ENCODE results near the gene UCKL1. TPM values are rescaled to one million over a fixed set of nuclear protein-coding genes. Genes with fewer than 3 reads are reported as not detected.
"Not testable (repeated sequence)": the region's sequence is repeated elsewhere in the genome, so short reads cannot be mapped to it uniquely, and the experiment has no call there.

UCKL1 gene
- total RNA-seq, 1 donor from 2014 or later: 25.1 TPM

DNA sequence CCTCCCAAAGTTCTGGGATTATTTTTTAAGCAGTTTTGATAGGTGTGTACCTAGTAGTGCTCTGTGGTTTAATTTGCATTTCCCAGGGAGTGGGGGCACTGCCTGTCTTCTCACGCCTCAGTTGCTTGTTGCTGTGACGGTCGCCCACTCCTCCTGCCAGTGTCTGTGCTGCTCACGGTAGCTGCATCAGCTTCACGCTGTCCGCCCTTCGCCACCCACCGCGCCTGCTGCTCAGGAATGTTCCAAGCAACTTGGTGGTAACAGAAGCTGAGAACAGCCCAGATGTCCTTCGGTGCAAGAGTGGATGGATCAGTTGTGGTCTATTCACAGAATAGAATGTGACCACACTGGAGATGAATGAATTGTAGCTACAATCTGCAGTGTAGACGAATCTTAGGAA lies 38.4 kb downstream of the UCKL1 start:
- ATAC-seq: peak; percentile 10

DNA sequence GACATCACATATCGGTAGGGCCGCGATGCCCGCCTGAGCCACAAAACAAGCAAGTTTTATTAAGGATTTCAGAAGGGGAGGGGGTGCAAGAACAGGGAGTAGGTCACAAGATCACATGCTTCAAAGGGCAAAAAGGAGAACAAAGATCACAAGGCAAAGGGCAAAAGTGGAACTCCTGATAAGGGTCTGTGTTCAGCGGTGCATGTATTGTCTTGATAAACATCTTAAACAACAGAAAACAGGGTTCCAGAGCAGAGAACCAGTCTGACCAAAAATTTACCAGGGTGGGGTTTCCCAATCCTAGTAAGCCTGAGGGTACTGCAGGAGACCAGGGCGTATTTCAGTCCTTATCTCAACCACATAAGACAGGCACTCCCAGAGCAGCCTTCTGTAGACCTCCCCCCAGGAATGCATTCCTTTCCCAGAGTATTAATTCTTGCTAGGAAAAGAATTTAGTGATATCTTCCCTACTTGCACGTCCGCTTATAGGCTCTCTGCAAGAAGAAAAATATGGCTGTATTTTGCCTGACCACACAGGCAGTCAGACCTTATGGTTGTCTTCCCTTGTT lies 39.8 kb downstream of the UCKL1 start:
- ATAC-seq: not testable (repeated sequence)

DNA sequence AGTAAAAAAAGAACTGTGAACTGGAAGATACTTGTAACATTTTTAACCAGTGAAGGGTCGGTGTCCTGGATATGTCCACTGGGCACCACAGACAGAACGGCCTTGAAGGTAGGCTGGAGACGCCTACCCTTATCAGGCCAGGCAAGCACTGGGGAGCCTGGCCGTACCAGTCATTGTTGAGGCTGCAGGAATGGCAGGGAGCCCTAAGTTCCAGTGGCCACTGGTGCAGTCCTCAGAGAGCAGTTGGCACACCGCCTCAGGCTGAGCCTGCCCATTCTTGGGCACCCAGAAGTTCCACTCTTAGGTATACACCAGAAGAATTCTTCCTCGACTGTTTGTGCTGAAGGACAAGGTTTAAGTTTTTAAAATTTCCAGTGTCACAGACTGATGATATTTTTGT lies 40.7 kb downstream of the UCKL1 start:
- ATAC-seq: no peak

DNA sequence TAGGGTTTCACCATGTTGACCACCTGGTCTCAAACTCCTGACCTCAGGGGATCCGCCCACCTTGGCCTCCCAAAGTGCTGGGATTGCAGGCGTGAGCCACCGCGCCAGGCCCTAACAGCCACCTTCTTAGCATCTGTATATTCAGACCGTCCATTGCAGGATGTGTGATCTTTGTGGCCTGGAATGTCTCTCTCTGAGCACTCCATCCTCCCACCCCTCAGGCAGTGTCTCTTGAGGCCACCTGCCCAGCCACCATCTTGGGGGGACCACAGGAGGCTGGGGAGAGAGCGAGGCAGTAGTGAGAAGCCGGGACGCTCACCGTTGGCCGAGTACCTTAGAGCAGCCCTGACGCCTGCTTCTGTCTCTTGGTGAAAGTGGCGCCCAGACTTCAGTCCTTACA lies 42.4 kb downstream of the UCKL1 start:
- ATAC-seq: no peak

DNA sequence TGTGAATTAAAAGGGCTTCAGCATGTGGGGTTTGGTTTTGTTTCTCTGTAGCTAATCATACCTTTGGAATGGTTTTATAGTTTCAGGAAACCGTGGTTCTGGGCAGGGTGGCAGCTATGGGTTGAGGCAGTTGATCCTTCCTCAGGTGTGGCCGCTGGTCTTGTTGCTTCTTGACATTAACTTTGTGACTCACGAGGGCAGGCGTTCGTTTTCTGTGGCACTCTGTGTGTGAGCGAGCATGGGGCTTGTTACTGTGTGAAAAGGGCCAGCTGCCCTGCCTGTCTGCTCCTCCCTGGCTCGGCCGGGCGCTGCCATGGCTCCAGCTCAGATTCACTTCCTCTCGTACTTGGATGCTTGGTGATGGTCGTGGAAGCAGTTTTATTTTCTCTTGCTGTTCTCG lies 45.0 kb downstream of the UCKL1 start:
- peak; percentile 93 for ATAC-seq

DNA sequence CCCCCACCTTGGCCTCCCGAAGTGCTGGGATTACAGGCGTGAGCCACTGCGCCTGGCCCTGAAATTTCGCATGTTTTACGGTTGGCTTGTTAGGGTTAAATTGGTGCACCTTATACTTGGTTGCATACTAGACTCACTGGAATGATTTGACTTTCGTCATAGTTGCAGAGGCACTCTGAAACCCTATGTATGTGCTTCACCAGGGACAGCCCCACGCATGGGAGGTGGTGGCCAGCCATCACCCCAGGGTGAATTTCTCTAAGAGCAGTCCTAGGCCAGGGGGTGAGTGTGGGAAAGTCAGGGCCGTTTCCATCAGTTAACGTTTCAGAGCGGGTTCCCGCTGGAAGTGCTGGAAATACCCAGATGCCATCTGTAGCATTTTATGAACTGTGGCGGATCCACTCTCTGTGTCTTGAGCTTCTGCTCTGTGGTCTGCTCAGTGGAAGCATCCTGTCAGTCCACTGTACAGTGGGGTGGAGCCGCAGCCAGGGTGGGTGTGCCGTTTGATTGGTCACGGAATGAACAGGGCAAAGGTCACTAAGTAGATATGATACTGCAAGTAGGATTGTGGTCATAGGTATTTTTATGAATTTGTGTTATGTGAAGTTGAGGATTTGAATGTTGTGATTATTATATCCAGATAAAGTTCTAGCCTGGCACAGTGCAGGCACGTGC lies 48.1 kb downstream of the UCKL1 start:
- no peak for ATAC-seq

DNA sequence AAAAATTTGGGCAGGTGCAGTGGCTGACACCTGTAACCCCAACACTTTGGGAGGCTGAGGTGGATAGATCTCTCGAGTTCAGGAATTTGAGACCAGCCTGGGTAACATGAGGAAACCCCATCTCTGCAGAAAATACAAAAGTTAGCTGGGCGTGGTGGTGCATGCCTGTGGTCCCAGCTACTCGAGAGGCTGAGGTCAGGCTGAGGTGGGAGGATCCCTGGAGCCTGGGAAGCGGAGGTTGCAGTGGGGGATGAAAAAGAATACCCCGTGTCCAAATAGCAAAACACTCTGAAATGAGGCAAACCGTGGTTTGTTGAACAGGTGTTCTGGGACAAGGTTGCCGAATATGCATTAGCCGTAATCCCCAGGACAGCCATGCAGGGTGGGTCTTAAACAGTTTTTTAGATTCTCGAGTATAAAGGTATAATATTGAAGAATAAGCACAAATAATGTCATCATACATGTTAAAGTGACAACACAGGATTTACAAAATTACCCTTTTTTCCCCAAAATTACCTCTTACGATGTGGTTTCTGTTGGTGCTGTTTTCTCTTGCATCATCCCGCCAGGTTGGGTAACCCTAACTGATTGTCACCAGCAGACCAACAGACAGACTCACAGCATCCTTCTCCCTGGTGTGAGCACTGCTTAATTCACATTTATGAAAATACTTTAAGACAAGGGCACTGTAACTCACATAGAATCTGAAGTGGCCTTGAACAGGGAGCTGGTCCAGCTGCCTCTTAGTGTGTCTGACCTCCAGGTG lies 52.2 kb downstream of the UCKL1 start:
- no peak for ATAC-seq

DNA sequence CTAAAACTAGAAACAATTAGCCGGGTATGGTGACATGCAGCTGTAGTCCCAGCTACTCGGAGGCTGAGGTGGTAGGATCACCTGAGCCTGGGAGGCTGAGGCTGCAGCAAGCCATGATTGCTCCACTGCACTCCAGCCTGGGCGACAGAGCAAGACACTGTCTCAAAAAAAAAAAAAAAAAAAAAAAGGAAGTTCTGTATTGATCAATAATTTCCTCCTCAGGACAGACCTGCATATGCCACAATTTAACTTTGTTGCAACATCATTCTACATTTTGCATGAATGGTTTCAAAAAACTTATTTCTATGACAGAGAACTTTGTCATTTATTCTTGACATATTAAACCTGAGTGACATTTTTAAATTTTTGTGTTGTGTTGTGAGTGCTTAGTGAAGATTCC lies 55.8 kb downstream of the UCKL1 start:
- ATAC-seq: no peak

DNA sequence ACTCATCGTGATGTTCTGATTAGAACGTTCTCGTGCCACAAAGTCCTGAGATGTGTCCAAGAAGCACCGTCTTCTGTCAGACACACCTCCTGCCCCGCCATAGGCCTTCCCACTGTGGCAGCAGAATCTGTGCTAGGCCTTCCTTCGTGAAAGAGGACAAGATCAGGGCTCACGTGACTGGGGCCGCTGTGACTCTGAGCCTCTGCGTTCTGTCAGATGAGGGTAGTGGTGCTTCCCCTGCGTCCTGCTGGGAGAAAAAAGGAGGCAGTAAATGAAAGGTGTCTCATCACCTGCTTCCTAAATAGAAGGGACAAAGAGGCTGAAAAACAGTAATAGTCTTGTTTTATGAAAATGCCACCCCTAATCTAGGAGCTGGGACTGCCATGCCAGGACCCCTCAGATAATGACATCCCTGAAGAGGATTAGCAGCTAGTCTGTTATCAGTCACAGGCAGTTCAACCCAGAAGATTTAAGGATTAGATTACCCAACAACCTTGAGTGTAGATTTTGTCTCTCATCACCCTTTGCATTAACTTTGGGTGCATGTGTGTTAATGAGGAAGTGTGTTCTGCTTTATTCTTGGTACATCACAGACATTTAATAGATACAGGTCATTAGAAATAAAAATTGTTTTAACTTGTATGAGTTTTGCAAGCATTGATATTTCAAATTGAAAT lies 57.2 kb downstream of the UCKL1 start:
- no peak for ATAC-seq

DNA sequence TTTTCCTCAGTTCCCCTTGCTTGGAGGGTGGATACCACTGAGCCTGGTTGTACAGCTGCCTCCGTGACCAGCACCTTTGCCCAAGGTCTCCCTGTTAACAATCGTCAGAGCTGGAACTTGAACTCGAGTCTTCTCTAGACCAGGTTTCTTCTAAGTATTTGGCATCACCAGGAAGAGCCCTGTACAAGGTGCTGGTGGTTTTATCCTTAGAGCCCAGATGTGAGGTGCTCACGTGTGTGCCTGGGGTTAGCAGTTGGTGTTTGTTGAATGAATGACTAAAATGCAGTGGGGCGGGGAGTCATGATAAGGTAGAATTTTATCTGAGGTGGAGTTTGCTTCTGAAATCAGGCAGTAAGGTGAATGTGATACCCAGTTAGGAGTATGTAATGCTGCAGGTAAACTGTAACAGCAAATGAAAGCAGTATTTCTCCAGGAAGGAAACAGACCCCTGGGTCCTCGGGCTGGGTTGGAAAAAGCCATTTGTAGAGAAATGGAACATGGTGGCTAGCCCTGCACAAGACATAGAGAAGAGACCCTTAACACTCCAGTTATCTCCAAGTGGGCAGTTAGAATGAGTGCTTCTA lies 58.1 kb downstream of the UCKL1 start:
- ATAC-seq: no peak

DNA sequence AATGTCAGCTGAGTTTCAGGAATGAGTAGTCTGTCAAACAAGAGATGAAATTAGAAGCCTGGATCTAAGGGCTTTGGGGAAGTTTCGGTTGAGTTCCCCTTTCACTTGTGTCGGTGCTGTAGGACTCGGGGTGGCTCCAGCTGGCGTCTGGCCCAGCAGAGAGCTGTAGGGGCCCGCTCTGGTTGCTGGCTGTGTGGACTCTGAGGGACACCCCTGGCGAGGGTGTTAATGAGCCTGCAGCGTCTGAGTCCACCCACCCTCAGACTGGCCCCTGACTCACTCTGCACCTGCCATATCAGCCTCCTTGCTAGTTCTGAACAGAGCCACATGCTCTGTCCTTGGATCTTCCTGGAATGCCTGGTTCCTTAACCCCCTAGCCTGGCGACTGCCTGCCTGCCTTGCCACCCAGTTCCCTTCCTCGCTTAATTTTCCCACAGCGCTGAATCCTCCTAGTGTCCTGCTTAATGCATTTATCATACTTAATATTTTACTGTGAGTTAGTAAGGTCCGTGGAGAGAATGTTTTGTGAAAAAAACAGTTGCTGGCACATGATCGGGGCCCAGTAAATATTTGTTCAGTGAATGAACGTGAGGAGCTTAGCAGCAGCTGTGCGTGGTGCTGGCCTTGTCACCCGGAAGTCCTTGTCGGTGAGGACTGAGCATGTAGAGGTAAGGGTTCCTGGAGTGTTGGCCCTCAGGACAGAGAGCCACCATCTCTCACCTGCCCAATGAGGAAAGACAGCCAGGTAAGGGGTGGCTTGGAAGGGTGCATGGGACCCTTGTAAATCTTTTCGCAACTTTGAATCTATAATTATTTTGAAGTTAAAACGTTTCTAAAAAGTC lies 59.7 kb downstream of the UCKL1 start:
- ATAC-seq: peak; percentile 43

DNA sequence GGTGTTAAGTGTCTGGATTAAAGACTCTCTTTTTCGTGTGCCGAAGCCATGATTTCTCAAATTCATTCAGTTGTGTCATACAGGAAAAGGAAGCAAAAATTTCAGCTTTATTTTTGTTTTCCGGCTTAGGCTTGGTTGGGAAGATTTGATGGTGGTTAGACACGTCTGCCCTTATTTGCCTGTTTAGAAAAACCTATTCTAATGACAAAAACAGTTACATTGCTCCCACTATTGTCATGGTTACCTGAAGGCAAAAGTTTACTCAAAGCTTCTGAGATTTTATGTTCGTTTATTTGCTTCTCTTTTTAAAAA lies 60.3 kb downstream of the UCKL1 start:
- peak; percentile 36 for ATAC-seq

DNA sequence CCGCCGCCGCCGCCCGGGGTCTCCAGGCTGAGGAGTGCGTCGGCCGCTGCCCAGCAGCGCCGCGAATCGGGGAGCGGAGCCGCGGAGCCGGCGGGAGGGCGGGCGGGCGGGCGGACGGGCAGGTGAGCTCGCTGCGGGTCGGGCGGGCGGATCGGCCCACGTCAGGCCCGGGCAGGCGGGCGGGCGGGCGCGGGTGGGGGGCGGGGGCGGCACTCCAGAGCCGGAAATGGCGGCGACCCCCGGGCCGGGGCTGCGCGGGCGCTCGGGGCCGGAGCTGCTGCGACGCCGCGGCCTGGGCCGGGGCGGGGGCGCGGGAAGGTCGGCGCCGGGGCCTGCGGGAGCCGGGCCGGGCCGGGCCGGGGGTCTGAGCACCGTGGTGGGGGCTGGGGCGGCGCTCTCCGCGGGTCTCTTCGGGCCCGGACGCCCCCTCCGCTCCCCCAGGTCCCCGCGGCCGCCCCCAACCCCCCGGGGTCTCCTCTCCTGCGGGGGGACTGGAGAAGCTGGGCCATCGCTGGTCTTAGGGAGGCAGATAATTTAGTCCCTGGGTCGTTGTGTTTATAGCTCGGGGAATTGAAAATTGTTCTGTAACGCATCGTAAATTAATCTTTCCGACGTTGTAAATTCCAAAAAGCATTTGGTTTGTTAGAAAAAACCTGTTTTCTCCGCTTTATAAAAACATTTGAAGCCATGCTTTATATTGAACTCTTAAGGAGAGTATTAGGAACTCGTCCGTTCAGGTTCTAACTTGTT lies 60.8 kb downstream of the UCKL1 start:
- peak; percentile 1 for ATAC-seq

DNA sequence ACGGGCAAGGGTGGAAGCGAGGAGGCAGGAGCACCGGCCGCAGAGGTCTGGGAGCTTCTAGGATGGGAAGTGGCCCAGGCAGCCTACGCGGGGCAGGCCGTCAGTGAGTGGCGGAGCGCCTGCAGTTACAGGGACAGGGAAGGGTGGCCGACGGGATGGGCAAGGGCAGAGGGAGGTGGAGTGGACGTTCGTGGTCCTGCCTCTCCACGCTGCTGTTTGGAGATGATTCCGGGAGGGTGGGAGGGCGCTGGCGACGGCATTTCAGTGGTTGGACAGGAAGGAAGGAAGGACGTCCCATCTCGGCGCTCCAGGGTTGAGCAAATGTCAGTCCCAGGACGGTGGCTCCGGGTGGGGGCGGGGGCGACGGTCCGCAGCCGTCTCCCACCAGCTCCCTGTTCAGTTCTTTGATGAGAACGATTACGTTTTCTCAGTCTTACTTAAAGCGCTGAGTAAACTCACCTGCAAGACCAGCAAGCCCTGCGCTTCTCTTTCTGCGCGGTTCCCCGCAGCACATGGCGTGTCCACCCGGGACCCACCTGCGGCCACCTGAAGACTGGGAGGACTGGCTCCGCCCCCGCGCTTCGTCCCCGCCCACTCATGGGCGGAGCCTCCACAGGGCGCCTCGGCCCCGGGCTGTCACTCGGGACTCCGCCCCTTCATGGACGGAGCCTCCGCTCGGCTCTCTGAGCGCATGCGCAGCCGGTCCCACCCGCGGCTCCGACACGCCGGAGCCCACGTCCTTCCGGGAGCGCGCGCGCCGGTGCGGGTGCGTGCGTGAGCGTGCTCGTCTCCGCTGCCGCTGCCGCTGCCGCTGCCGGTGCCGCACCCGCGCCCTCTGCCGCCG lies 61.6 kb downstream of the UCKL1 start, which contains the start of gene DNAJC5:
Gene DNAJC5 (plus strand): TSS at position 769 of the 844 bp plus-strand sequence. CDS start 33,220 bp downstream, outside the sequence.
- ATAC-seq: peak; percentile 90

DNA sequence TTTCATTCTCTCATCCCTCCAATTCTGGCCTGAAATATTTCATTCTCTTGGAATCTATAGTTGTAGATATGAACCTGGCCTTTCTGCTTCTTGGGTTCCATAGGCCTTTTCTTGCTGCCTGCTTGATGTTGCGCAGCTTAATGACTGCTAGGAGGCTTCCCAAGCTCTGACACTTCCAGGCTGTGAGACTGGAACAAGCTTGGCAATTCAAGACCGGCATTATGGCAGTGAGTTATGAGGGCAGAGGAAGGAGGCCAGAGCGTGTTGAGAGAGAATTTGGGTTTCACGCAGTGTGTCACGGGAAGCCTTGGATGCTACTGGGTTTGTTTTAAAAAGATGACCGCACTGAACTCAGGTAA lies 62.2 kb downstream of the UCKL1 start:
- ATAC-seq: no peak

DNA sequence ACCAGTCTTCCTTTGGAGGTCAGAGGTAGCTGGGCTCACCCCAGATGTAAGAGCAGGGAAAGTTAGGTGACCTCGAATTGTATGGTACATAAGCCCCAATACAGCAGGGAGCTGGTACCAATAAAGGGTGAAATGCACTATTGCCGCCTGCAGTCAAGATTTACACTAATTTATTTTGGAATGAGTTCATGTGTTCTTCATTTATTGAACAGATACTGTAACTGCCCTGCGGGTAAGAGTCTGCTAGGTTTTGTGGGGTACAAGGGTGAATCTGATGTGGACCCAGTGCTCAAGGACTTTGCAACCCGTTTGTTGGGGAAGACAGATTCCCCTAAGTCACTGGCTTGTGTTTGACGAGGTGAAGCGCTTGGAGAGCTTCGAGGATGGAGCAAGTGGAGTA lies 63.8 kb downstream of the UCKL1 start:
- ATAC-seq: no peak

DNA sequence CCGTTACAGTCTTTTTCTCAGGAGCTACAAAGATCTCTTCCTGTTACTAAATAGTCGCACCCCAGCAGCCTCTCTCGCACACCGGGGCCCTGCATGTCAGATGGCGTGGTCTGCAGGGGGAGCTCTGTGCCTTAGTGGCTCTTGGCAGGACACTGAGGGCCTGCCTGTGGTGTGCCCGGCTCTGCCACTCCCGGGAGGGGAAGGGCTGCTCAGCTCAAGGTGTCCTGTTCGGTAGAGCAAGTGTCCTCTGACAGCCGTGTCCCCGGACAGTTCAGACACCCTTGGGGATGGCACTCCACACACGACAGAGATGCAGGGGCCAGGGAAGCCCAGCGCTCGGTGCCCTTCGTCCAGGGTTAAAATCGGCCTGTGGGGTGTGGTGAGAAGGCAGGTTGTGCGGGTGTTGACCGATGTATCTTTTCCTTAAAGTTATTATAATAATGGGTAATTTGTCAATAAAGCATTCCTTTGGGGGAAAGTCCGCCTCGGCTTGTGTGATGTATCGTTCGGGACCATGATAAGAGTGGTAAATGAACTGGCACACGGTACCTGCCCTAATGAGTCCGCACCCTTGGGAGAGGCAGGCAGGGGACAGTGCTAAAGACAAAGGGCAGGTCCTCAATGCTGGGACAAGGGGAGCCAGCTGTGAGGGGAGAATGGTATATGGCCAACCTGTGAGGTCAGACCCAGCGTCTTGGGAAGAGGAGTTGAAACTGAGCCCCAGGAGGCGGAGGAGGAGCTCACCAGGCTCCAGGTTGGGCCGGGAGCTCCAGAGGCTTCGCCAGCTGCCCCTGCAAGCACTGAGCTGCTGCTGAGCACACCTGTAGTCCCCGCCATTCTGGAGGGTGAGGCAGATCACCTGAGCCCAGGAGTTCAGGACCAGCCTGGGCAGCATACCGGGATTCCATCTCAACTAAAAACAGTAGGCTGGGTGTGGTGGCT lies 64.9 kb downstream of the UCKL1 start:
- ATAC-seq: no peak

DNA sequence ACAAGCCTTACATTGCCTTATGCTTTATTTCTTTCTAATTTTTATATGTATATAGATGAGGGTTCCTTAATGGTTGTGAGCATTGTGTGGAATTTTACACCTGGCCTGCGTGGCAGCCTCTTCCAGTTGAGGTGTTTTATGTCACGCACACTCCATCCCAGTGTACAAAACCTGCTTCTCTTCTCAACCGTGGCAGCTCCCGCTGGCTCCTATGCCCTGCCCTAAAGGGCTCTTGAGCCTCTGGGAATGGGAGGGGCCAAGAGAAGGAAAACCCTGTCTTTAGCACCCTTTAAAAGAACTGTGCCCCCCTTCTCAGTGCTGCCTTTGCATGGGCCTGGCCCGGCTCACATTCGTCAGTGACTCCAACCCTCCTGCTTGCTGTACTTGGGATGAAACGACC lies 65.6 kb downstream of the UCKL1 start:
- ATAC-seq: no peak

DNA sequence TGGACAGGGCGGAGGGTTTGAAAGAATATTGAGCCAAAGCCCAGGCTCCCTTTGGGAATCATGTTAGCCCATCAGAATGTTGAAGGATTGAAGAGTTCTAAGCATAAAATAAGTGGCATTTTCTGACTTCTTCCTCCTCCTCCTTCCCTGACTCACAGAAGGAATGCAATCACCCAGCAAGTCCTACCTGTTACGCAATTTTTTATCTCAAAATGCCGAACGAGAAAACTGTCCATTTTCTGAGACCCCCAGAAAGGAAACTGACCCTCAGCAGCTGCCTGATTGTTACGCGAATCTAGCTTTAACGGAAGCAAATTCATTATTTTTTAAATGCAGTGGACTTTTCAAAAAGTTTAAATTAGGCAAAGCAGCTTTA lies 66.0 kb downstream of the UCKL1 start:
- no peak for ATAC-seq

Measured in esophagus mucosa (tissue), 1 donor.